Fibroblast of peridontal ligament (primary cell): ENCODE measurements around the gene MIX23.

Experiments used
- DNase-seq: peaks from one replicate; pipeline ENCODE4 v3.0.0-alpha.2; 2010; ENCODE audit errors: extremely low read depth

The MIX23 gene

GRCh38 chr3:122382888-122383666 lies at the start of gene MIX23:
MIX23 (minus strand) TSS chr3:122383231; CDS start chr3:122383224, 7 bp downstream.
- DNase-seq, result peak; percentile 75

GRCh38 chr3:122430371-122430770 lies 47.3 kb upstream of the MIX23 start:
- DNase-seq, result no peak

- DNase-seq, result no peak
These were observed 44.9 kb upstream of the MIX23 start for GRCh38 chr3:122427857-122428471.

- DNase-seq, result no peak
These were observed 38.8 kb upstream of the MIX23 start for GRCh38 chr3:122421836-122422235.

- DNase-seq, result no peak
These were observed 38.1 kb upstream of the MIX23 start for GRCh38 chr3:122421101-122421500.

- DNase-seq, result peak; percentile 24
These were observed 33.9 kb upstream of the MIX23 start for GRCh38 chr3:122416966-122417365.

GRCh38 chr3:122415762-122416654 lies 33.0 kb upstream of the MIX23 start, which contains the start of gene WDR5B:
WDR5B (minus strand) TSS chr3:122416062; CDS start chr3:122415528, 534 bp downstream.
- peak; percentile 98 for DNase-seq

- DNase-seq, result peak; percentile 43
These were observed 32.2 kb upstream of the MIX23 start for GRCh38 chr3:122415104-122415744.

GRCh38 chr3:122414391-122414790 lies 31.4 kb upstream of the MIX23 start:
- DNase-seq, result no peak

GRCh38 chr3:122410639-122411038 lies 27.6 kb upstream of the MIX23 start:
- no peak for DNase-seq

- DNase-seq, result no peak
These were observed 27.1 kb upstream of the MIX23 start for GRCh38 chr3:122410111-122410510.

GRCh38 chr3:122409446-122409845 lies 26.4 kb upstream of the MIX23 start:
- no peak for DNase-seq

GRCh38 chr3:122407946-122408345 lies 24.9 kb upstream of the MIX23 start:
- DNase-seq, result no peak

GRCh38 chr3:122406198-122406597 lies 23.2 kb upstream of the MIX23 start:
- DNase-seq, result no peak

GRCh38 chr3:122405015-122405414 lies 22.0 kb upstream of the MIX23 start:
- no peak for DNase-seq

- DNase-seq, result no peak
These were observed 20.5 kb upstream of the MIX23 start for GRCh38 chr3:122403489-122403888.

- DNase-seq, result no peak
These were observed 15.9 kb upstream of the MIX23 start for GRCh38 chr3:122398920-122399319.

GRCh38 chr3:122397201-122397600 lies 14.2 kb upstream of the MIX23 start:
- DNase-seq, result no peak

GRCh38 chr3:122396511-122396910 lies 13.5 kb upstream of the MIX23 start:
- DNase-seq, result no peak

- peak; percentile 12 for DNase-seq
These were observed 12.6 kb upstream of the MIX23 start for GRCh38 chr3:122395582-122395981.

GRCh38 chr3:122394173-122394572 lies 11.1 kb upstream of the MIX23 start:
- DNase-seq, result no peak
